ENCODE data around the gene QTRT2. TPM values are rescaled to one million over a fixed set of nuclear protein-coding genes. Genes with fewer than 3 reads are reported as not detected.

QTRT2 gene
- polyA plus RNA-seq, 2 of the 4 experiments (the other 2 are of a cell fraction) = 23.5 to 33.9 TPM

- TF ChIP-seq, protein P1, sequence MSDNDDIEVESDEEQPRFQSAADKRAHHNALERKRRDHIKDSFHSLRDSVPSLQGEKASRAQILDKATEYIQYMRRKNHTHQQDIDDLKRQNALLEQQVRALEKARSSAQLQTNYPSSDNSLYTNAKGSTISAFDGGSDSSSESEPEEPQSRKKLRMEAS (IDR thresholded peaks at IDR 0.05) = no peak
Observed at GRCh38 chr3:114067804-114068203, 11.3 kb downstream of the QTRT2 start (continued).

GRCh38 chr3:114068336-114068735, 11.8 kb downstream of the QTRT2 start:
- ATAC-seq = no peak
- Histone ChIP-seq H3K4me2 (no peak overlapping the region), H3K9me3 (no peaks in the 10 kb centered on the region), H3K4me1 (no peaks in the 10 kb centered on the region), H3K4me3 (no peak overlapping the region), H3K27ac (no peak overlapping the region)
- WGBS (ENCODE audit: missing lambda C conversion rate) = 91% methylated on average over 4 of the region's 4 CpGs
- CTCF ChIA-PET = interaction anchor here (2.3 kb wide), 1 partner anchor 12 kb away, joined by 10 read pairs; the partner anchor contains the start of genes CCDC191 and QTRT2
- POLR2A ChIA-PET = no interaction called here
- no peak for DNase-seq (ENCODE audit: low read depth in 1 of 2, low spot score in 1 of 2)
- TF ChIP-seq RAD21 (conservative IDR thresholded peaks at IDR 0.05 in 1 of 2, IDR thresholded peaks at IDR 0.05 in 1 of 2) (no peak), ELK1 (IDR thresholded peaks at IDR 0.05; ENCODE audit: low read depth, low read length) (no peak), RARB (CRISPR knock-in tag; IDR thresholded peaks at IDR 0.05) (no peak), FOXS1 (CRISPR knock-in tag; IDR thresholded peaks at IDR 0.05) (no peak), ZC3H11A (IDR thresholded peaks at IDR 0.05) (no peak), ZFP36 (IDR thresholded peaks at IDR 0.05; ENCODE audit: borderline replicate concordance, partially characterized antibody) (no peak)
- no peak for FAIRE-seq

GRCh38 chr3:114071786-114072185, 15.2 kb downstream of the QTRT2 start:
- TF ChIP-seq SREBF2 (IDR thresholded peaks at IDR 0.05) (no peak), ZSCAN20 (CRISPR knock-in tag; IDR thresholded peaks at IDR 0.05) (no peak), HDAC2 (IDR thresholded peaks at IDR 0.05) (no peak), KDM1A (IDR thresholded peaks at IDR 0.05; ENCODE audit: low read depth) (no peak), BCL3 (IDR thresholded peaks at IDR 0.05) (no peak), E2F6 (IDR thresholded peaks at IDR 0.05; ENCODE audit: borderline replicate concordance, low read depth) (no peak), KDM5A (IDR thresholded peaks at IDR 0.05) (no peak), FOSL2 (IDR thresholded peaks at IDR 0.05) (no peak), FOSL2 (CRISPR knock-in tag; IDR thresholded peaks at IDR 0.05) (no peak), RARB (CRISPR knock-in tag; IDR thresholded peaks at IDR 0.05) (no peak), EHF (CRISPR knock-in tag; IDR thresholded peaks at IDR 0.05) (no peak)
- TF ChIP-seq, protein P2, sequence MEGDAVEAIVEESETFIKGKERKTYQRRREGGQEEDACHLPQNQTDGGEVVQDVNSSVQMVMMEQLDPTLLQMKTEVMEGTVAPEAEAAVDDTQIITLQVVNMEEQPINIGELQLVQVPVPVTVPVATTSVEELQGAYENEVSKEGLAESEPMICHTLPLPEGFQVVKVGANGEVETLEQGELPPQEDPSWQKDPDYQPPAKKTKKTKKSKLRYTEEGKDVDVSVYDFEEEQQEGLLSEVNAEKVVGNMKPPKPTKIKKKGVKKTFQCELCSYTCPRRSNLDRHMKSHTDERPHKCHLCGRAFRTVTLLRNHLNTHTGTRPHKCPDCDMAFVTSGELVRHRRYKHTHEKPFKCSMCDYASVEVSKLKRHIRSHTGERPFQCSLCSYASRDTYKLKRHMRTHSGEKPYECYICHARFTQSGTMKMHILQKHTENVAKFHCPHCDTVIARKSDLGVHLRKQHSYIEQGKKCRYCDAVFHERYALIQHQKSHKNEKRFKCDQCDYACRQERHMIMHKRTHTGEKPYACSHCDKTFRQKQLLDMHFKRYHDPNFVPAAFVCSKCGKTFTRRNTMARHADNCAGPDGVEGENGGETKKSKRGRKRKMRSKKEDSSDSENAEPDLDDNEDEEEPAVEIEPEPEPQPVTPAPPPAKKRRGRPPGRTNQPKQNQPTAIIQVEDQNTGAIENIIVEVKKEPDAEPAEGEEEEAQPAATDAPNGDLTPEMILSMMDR (IDR thresholded peaks at IDR 0.05) = no peak
- TF ChIP-seq, protein P3, sequence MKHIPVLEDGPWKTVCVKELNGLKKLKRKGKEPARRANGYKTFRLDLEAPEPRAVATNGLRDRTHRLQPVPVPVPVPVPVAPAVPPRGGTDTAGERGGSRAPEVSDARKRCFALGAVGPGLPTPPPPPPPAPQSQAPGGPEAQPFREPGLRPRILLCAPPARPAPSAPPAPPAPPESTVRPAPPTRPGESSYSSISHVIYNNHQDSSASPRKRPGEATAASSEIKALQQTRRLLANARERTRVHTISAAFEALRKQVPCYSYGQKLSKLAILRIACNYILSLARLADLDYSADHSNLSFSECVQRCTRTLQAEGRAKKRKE (CRISPR knock-in tag; IDR thresholded peaks at IDR 0.05; ENCODE audit: low read depth) = no peak
- Histone ChIP-seq H3K4me2 (no peak overlapping the region), H3K4me3 (no peak overlapping the region), H3K27ac (no peak overlapping the region), H3K9me3 (no peaks in the 10 kb centered on the region), H3K4me1 (no peaks in the 10 kb centered on the region)
- no peak for ATAC-seq
- ChIA-PET CTCF (no interaction called here), POLR2A (no interaction called here)
- DNase-seq (ENCODE audit: low read depth in 1 of 2, low spot score in 1 of 2) = no peak
- no peak for FAIRE-seq
- 79% methylated on average over 1 of the region's 1 CpG for WGBS (ENCODE audit: missing lambda C conversion rate)

Measured in A549 (cell line).